GM18861 (cell line): ENCODE data around the gene GAS2L3.

Source experiments
- ATAC-seq: cut with Tn5 transposase; IDR thresholded peaks from one replicate; pipeline ENCODE4 v1.9.1; 2021; ENCODE audit not compliant: unreplicated experiment

The GAS2L3 gene

GRCh38 chr12:100656856-100657255 lies 83.4 kb downstream of the GAS2L3 start:
- no peak for ATAC-seq

DNA sequence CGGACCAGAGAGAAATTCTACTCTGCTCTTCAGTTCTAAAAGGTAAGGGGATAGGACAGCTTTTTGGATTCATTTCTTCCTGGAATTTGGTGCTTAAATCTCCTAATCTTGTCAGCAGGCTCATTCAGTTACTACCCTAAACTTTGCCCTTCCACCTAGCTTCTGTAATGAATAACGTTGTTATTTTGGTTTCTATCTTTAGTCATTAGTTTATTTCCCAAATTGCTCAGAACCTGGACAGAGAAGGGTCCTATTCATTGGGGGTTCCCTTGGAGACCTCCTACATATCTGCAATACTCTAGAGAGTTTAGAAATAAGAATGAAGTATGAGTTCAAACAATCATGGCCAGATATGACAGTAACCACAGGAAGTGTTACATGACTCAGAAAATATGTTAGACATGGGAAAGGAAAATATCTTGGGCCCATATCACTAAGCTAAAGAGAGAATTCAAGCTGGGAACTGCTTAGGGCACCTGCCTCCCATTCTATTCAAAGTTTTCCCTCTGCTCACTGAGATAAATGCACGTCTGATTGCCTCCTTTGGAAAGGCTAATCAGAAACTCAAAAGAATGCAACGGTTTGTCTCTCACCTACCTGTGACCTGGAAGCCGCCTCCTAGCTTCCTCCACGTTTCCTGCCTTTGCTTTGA lies 87.9 kb downstream of the GAS2L3 start:
- ATAC-seq = peak; percentile 83

DNA sequence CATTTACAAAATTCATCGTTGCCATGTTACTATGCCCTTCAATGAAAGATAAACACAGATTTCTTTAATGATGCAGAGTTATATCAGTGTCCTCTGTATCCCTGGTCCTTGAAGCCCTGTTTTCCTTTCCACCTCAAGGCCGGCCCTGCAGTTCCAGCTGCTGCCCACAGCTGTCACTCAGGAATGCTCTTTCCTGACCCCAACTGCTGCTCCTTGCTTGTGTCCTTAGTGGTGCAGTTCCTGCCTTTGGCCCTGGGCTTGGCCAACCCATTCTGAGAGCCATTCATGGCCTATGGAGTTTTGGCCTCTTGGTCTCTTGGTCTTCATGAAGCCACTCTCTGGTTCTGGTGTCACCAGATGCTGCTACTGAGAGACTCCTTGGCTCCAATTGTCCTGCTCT lies 93.1 kb downstream of the GAS2L3 start:
- ATAC-seq = no peak

- ATAC-seq = peak; percentile 82
Observed at GRCh38 chr12:100668945-100669536, 95.6 kb downstream of the GAS2L3 start.

DNA sequence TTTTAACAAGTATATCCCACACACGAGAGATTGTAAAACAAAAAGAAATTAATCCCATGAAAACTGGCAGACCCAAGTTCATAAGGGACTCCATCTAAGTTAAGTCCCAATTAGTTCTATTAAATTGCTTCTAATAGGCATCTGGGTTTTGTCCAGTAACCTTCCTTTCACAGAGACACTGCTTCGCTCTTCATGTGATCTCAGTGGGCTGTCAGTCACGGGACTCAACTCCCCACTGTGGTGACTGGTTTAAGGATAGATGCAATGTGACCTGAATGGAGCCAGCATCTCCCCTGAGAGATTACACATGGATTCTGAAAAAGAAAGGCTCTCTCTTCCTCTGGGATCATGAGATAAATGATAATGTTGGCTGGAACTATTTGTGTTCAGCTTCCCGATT lies 96.4 kb downstream of the GAS2L3 start:
- ATAC-seq = no peak

DNA sequence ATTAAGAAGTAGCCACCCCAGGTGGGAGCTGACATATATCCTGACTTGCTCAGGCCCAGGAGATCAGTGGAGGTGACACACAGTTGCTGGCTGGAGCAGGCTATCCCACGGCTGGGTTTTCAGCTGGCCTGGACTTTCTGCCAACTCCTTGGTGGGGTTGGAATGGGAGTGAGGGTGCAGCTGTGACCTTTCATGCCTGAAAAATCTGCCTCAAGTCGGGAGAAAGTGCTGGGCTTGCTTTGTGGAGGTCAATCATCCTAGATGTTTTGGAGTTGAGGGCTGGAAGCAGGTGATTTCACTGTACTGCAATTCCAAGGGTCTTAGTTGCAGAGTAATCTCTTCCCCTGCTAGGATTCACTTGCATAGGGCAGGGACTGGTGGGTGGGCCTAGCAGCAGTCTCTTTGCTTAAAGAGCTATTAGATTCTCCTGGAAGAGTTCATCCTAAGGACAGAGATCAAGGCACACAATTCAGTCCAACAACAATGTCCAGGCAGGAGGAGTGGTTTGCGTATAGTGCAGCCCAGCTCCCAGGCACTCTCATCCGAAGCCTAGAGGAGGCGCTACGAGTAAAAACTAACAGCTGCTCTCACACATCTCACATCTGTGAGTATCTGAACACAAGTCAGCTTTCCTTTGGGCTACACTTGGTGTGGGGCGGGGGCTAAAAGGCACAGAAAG lies 98.1 kb downstream of the GAS2L3 start:
- ATAC-seq = no peak

DNA sequence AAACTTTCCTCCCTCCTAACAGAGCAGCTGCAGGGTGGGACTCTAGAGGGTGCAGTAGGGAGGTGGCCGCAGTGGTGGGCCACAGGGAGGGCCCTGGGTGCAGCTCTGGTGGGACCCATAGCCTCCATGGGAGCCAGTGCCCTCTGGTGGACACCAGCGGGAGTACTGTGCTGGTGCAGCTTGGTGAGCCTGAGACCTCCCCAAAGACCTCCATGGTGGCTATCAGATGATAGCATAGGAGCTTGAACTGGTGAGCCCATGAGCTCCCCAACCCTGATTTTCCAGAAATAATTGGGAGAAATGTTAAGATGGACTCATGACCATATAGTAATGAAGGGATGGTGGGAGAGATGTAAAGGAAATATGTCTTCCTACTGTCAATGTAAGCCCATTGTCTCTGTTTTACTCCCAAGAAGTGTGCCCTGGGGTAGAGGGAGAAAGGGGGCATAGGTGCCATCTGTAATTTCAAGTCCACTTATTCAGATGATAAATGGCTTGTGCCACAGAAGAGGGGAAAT lies 98.7 kb downstream of the GAS2L3 start:
- peak; percentile 61 for ATAC-seq

DNA sequence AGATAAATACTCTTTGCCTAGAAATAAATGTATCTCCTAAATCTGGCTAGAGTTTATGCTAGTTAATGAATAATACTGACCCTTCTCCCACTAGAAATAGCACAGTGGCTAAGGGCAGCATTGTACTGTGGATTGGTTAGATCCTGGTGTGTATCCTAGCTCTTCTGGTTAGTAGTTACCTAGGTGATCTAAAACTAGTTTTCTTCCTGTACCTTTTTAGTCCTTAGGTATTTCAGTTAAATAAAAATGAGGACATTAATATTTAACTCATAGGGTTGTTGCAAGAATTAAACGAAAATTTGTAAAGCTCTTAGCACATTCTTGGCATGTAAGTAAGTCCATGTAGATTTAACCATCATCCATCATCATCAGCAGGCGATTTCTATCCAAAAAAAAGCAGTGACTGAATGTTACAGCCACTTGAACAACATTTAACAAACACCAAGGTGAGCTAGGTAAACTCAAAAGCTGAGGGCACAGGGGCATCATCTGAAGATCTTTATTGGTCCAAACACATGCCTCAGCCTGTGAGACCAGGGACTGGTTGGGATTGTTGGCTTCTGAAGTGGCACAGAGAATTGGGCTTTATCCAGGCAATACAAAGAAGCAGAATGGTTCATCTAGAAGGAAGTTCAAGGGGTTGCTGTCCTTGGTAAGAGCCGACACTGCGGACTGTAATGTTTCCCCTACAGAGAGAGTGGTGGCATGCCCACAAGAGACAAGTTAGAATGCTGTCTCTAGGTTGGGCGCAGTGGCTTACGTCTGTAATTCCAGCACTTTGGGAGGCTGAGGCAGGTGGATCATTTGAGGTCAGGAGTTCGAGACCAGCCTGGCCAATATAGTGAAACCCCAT lies 100.8 kb downstream of the GAS2L3 start:
- no peak for ATAC-seq
